IPS-11a (cell line): ENCODE data around the gene EXOC6B.

Source experiments
- H3K4me3 ChIP-seq: one replicate; pipeline ENCODE4 v1.5.1; 2013; ENCODE audit warnings: low read depth, low read length, control low read depth

The EXOC6B gene

DNA sequence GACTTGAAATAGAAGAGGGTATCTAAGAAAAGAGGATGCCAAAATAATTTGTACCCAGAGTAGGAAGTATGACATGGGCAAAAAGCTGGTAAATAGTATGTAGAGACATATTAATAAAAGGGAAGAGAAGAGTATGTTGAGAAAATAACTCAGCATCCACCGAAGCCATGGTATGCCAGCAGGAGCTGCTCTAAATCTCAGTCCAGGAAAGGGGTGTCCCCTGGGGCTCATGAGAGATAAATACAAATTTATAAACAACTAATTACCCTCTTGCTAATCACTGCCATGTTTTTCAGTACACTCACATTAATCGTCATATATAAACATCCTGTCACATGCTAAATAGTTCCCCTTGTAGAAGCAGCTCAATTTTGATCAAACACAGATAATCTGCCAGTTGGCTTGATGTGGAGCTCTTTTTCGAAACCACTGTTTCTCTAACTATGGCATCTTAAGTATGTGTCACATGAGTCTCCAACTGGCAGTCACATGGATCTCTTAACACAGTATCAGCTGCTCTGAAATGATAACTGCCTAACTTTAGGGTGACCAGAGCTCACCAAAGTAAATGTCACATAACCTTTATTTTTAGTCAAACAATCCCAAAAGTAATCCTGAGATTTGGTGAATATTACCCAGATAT is 31.9 kb downstream of the EXOC6B start:
- H3K4me3 ChIP-seq = no peak overlapping the region

DNA sequence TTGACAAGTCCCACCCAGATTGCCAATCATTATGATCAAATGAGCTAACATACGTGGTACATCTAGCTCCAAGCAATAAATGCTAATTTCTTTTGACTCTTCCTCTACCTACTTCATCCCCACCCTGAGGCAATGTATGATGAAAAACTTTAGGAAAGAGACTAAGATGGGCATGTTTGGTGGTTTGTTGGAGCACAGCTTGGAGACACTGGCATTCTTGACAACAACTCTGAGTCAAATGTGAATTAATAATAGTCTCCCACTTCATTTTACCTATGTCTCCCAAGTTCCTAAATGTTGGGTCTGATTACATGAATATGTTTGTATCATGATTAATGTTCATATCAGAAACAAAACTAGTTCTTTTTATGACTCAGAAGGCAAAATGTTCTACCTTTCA is 36.6 kb downstream of the EXOC6B start:
- no peak overlapping the region for H3K4me3 ChIP-seq

DNA sequence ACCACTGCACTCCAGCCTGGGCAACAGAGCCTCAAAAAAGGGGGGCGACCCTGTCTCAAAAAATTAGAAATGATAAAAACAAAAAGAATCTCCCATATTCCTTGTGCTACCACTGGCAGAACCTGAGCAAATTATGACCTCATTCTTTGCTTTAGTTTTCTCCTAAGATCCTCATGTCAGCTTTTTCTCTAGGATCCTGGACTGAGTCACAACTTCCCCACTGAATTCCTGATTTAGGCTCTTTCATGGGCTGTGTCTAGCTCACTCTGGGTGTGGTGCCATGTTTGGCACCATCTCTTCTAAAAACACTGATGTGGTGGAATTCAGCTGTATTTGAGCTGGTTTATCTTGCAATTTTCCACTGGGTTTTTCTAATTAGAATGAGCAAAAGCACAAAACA is 37.1 kb downstream of the EXOC6B start:
- H3K4me3 ChIP-seq = no peak overlapping the region

DNA sequence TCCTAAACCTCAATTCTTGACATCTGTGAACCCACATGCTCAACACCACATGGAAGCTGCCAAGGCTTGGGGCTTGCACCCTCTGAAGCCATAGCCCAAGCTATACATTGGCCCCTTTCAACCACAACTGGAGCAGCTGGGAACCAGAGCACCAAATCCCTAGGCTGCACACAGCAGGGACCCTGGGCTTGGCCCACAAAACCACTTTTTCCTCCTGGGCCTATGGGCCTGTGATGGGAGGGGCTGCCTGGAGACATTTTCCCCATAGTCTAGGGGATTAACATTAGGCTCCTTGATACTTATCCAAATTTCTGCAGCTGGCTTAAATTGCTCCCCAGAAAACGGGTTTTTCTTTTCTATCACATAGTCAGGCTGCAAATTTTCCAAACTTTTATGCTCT is 40.3 kb downstream of the EXOC6B start:
- no peak overlapping the region for H3K4me3 ChIP-seq

DNA sequence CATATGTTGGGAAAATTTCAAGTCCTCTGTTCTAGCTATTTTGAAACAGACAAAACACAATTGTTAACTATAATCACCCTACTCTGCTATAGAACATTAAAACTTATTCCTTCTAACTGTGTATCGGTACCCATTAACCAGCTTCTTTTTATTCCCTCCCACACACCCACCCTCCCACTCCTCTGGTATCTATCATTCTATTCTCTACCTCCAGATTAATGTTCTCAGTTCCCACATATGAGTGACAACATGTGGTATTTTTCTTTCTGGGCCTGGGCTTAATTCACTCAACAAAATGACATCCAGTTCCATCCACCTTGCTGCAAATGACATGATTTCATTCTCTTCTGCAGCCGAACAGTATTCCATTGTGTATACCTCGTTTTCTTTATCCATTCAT is 43.3 kb downstream of the EXOC6B start:
- no peak overlapping the region for H3K4me3 ChIP-seq

DNA sequence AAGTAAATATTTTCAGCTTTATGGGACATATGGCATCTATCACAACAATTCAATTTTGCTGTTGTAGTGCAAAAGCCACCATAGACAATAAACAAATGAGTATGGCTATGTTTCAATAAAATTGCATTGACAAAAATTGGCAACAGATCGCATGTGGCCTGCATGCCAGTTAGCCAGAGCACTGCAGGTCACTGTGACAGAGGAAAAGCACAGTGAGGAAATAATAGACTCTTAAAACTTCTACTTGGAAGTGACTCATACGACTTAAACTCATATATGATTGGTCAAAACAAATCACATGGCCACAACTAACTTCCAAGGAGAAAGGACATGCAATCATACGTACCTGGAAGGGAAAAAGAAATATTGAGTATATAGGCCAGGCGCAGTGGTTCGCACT is 44.4 kb downstream of the EXOC6B start:
- no peak overlapping the region for H3K4me3 ChIP-seq

DNA sequence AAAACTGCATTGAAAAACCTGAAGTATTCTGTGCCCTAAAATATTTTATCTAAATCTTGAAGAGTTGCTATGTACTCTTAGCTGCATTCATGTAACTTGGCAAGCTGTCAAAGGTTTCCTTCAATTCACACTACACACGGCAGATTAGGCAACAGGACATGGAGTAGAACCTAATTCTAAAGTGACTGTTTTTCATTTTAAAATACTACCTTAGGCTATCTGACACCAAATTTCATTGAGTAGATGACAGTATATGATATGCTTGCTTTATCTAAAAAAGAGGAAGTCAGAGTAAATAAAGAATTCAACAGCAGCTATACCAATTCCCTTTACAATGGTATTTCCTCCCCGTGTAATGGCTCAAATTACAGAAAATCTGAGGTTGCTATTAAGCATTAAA is 45.4 kb downstream of the EXOC6B start:
- no peak overlapping the region for H3K4me3 ChIP-seq

DNA sequence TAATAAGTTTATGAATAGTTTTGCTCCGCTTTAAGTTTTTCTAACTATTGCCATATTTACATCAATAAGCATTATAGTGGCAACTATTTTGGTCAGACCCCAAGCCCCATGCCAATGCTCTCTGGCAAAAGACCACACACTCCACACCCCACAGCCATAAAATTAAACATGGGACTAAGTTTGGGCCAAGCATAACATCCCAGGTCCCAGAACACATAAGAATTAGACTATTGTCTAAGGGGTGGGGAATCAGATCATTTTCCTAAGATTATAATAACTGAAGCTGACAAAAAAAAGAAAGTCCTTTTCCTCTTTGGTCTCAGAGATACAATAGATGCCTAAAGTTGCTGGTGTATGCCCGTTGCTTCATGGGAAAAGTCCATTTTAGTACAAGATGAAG is 46.3 kb downstream of the EXOC6B start:
- no peak overlapping the region for H3K4me3 ChIP-seq

DNA sequence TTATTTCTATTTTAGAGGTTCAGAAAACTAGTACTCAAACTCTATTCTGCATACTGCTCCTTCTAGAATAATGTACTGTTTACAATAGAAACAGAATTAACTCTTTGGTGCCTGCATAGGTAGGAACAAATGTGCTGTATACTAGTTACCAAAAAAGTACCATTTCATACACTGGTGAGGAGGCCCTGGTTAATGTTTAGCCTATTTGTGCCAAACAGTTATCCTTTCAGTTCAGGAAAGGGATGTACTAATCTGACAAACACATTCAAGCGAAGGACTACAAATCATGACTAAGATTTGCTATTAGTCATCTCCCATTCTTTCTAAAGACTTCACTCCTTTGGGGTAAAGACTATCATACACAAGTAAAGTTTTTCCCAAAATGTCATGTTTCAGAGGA is 47.4 kb downstream of the EXOC6B start:
- no peak overlapping the region for H3K4me3 ChIP-seq

DNA sequence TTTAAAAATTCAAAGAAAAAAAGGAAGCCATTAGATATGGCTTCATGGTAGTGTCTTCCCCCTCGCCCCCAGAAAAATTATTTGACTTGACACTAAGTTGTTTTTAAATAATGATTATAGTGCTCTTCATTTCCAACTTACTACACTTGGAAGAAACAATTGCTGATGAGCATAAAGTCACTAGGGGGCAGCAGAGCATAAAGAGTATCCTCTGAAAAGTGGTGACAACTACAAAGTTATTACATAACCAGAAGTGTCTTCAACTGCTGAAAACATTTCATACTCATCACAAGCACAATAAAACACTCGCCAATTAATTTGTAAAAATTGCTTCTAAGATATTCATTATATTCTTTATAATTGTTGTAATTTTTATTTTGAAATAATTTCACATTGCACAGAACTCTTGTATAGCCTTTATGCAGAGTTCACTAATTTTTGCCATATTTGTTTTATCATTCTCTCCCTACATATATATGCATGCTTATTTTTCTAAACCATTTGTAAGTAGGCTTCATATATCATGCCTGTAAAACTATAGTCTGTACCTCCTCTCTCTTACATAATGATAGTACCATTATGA is 54.9 kb downstream of the EXOC6B start:
- H3K4me3 ChIP-seq = no peak overlapping the region

DNA sequence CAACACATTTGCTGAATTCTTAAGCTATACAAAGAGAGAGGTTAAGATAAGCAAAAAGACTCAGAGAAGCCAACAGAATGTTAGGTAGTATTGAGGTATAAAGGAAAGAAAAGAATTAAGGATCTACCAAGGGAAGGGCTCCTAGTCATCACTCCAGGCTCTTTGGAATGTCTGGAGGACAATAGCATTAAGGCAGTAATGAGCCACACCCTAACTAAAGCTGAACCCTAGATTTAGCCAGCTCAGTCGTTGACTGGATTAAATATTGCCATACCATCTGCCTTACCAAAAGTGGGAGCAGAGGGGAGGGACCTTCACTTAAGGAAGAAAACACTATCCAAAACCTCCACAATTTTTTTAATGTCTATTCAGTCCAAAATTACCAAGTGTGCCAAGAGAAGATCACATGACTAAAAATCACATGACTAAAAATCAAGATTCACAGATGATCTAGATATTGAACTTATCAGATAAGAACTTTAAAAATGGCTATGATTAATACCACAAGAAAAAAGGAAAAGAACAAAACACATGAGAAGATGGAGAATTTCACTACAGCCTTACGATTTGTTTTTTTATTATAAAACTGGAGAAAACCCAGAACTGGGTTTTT is 59.7 kb downstream of the EXOC6B start:
- H3K4me3 ChIP-seq = no peak overlapping the region

DNA sequence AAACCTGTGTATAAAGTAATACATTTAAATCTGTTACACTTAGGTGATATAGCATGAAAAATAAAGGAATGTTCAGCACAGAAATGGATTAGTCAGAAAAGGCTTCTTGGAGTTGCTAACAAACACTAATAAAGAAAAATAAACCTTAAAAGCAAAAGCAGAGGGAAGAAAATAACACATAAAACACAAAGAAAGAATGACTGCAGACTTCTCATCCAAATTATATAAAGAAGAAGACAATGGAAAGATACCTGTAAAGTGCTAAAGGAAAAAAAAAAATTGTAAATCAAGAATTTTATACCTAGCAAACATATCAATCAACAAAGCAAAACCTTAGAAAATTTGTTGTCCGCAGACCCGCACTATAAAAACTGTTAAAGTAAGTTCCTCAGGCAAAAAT is 63.6 kb downstream of the EXOC6B start:
- no peak overlapping the region for H3K4me3 ChIP-seq

DNA sequence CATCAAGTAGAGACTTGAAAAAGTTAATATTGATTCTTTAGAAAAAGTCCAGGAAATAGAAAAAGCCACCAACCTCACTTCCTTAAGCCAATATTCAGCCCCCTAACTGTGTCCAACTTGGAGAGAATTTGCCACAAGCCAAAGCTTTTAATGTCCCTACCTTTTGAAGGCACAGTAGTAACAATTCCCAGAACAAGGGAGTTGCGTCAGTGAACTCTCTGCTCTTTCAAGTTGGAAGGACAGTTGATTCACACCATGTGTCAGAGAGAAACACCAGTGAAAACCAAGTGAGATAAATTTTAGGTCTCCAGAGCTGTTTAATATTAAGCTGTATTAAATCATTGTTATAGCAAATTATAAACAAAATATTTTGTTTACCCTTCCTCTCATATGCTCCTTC is 66.1 kb downstream of the EXOC6B start:
- H3K4me3 ChIP-seq = no peak overlapping the region

DNA sequence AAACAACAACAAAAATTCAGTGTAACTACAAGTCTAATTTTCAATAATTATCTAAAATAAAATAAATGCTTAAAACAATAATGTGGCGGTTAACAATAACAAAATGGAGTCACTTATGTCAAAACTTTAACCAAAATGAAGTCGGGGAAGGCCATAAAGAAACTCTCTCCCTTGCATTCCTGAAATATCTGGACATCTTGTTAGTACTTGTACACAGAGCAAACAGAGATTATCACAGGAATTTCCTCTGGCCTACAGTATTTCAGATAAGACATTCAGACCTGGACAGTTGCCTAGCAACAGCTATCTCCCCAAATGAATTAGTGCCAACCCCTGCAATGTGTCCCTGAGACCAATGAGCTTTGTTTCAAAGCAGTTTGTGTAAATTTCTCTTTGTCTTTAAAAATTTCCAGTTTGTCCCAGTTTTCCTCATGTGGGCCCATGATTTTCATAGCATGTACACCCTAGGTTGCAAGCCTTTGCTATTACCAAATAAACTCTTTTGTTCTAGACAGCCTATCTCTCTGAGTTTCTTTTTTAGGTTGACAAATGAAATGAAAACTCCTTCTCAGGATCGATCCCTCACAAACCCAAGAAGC is 68.6 kb downstream of the EXOC6B start:
- no peak overlapping the region for H3K4me3 ChIP-seq

DNA sequence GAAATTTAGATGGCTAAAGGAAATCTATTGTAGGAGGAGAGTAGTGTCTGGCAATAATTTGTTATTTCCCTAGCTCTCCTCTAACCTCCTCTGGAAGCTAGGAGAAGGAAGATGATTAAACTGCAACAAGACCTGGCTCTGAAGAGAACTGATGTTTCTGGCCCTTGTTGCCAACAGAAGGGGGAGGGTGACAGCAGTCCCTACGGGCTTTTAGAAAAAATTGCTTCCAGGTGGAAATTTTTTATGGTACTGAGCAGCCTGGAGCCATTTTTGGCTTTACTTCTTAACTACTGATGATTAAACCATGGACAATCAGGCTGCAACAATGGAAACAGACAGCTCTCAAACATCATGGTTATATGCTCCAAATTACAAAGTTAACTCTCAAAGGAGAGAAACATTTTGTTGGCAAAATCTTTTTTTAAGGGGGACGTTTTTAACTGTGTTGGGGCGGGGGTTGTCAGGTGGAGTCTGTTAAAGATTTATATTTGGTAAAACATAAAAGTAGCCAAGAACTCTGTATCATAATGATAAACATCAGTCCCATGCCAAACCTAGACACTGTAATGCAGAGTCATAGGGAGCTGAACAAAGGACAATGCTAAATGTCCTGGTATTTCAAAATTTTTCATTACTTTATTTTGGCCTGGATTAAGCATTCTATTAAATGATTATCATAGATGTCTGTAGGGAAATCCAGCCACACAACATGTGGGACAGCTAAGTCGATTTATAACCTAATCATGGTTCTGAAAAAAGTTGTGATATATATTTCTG is 70.0 kb downstream of the EXOC6B start:
- no peak overlapping the region for H3K4me3 ChIP-seq

DNA sequence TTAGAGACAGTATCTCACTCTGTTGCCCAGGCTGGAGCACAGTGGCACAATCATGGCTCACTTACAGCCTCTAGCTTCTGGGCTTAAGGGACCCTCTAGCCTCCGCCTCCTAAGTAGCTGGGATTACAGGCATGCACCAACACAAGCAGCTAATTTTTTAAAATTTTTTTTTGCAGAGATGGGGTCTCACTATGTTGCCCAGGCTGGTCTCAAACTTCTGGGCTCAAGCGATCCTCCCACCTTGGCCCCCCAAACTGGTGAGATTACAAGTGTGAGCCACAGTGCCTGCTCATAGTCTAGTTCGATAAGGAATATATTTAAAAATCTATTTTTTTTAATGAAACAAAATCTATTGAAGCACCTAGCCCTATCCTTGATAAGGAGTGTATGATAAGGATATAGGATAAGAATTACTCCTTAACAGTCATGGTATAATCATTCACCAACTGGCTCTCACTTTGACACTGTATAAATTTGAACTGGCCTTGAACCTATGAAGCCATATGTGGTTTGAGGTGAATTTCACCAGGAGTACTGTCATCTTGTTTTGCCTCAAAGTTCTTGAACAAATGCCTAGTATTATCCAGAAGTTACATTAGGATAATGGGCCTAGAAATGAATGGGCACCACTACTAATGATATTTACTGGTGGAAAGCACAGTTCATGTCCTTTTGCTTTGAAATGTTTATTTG is 71.1 kb downstream of the EXOC6B start:
- no peak overlapping the region for H3K4me3 ChIP-seq

DNA sequence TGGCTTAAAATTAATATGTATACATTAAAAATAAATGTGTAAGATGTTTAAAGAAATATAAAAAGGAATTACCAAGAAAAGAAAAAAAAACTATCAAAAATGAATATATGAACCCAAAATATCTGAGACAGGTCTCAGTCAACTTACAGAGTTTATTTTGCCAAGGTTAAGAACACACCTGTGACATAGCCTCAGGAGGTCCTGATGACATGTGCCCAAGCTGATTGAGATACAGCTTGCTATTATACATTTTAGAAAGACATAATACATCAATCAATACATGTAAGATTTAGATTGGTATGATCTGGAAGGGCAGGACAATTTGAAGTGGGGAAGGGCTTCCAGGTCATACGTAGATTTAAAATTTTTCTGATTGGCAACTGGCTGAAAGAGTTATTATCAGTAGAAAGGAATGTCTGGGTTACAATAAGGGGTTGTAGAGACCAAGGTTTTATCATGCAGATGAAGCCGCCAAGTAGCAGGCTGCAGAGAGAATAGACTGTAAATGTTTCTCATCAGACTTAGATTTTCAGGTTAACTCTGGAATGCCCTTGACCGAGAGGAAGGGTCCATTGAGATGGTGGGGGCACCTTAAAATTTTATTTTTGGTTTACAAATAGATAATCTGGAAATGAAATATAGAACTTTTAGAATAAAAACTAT is 74.7 kb downstream of the EXOC6B start:
- H3K4me3 ChIP-seq = no peak overlapping the region

DNA sequence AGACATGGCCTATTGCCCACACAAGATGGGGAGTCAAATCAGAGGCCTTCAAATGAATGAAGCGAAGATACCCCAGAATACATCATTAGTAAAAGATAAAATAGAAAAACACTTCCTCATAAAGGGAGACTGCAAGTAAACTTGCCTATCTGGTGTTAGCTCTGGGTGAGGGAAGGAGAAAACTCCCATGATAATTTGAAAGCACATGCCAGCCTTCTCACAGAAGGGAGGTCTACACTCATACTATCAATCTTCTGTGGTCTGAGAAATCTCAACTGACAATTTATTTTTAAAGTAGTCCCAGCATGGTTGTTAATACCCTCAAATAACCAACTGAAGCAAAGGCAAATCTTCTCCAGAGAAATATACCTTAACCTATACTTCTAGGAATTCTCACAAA is 75.4 kb downstream of the EXOC6B start:
- no peak overlapping the region for H3K4me3 ChIP-seq

DNA sequence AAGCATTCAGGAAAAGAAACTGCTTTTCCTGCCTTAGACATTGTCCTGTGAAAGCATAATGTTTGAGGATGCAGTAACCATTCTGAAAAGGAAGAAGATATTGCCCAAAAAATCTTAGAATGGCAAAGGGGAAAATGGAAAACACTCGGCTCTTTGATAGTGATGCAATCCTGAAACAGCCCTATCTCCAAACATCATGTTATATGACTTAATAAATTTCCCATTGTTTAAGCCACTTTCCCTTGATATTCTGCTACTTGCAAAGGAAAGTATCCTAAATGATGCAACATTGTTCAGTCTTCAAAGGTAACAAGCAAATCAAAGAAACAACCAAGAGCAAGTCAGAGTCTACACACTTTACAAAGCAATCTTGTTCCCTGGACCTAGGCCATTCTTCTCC is 78.5 kb downstream of the EXOC6B start:
- H3K4me3 ChIP-seq = no peak overlapping the region

DNA sequence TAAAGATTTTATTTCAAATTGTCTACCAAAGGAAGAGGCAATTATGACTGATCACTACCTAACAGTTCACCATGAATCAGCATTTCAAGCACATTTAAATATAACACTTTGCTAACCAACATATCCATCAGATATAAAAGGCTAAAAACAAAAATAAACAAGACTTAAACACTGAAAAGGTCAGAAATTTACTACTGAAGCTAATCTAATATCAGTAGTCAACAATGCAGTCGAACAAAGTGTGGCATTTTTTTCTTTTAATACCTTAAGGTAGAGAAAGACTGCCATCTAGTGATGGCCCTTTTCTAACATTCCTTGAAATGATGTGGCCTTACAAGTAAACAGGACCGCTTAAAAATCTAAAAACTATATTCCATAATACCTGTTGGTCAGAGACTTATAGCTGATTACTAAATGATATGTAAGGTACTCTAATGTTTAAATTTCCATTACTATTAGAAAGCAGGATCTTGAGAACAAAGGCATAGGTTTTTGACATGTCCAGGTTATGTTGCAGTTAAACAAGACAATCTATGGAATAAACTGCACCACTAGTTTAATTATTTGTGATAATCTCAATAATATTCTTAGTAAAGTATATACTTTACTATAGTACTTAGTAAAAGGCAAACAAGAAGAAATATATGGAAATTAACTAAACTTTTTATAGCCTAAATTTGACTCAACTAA is 80.0 kb downstream of the EXOC6B start:
- no peak overlapping the region for H3K4me3 ChIP-seq
